Caco-2 (cell line): Measurements from ENCODE around the gene ARPC4. TPM values are rescaled to one million over a fixed set of nuclear protein-coding genes. Genes with fewer than 3 reads are reported as not detected.

Experiments
- BruUV-seq: library from RNA; stranded (reverse); fragments of 400-500 nt; replicated peaks from 2 replicates; lab custom pipeline; 2021; lab: Mats Ljungman, UMichigan
- CTCF ChIA-PET: fragments of 300-600 bp; sonication (Branson Sonifier 250); formaldehyde crosslinking; loops from one replicate; lab custom pipeline; 2022; ENCODE audit warnings: antibody characterized with exemption; lab: Charles Lee
- POLR2A ChIA-PET: fragments of 300-600 bp; sonication (Branson Sonifier 250); formaldehyde crosslinking; loops from one replicate; lab custom pipeline; 2022; ENCODE audit warnings: antibody characterized with exemption; lab: Charles Lee
- DNase-seq, 2 experiments: peaks; one replicate each; pipeline versions ENCODE4 v3.0.0 to v3.0.0-alpha.2; 2020 to 2022
- H3K27me3 ChIP-seq: replicated peaks from 2 replicates; pipeline ENCODE4 v1.6.0; 2011; ENCODE audit warnings: low read length; ENCODE audit not compliant: control insufficient read depth, insufficient read depth
- H3K36me3 ChIP-seq: 2 replicates; pipeline ENCODE4 v1.5.1; 2011; ENCODE audit warnings: low read length; ENCODE audit not compliant: control insufficient read depth, insufficient read depth
- H3K4me1 ChIP-seq: fragments of 250-450 bp; sonication (Bioruptor Pico); 2 replicates; pipeline ENCODE4 v1.5.1; 2020; ENCODE audit warnings: mild to moderate bottlenecking
- H3K4me3 ChIP-seq: 2 replicates; pipeline ENCODE4 v1.5.1; 2011; ENCODE audit warnings: low read depth, mild to moderate bottlenecking, control low read depth, low read length
- H3K9me3 ChIP-seq: fragments of 250-450 bp; sonication (Bioruptor Pico); 2 replicates; pipeline ENCODE4 v1.5.1; 2020; ENCODE audit warnings: mild to moderate bottlenecking, moderate library complexity
- H3K27ac Mint-ChIP-seq: one replicate; pipeline ENCODE4 v1.8.0; 2022; ENCODE audit warnings: mixed read lengths; ENCODE audit not compliant: unreplicated experiment
- H3K27me3 Mint-ChIP-seq: one replicate; pipeline ENCODE4 v1.8.0; 2022; ENCODE audit warnings: mixed read lengths; ENCODE audit not compliant: insufficient read depth, unreplicated experiment
- H3K36me3 Mint-ChIP-seq: one replicate; pipeline ENCODE4 v1.8.0; 2022; ENCODE audit warnings: mild to moderate bottlenecking, mixed read lengths; ENCODE audit not compliant: insufficient read depth, unreplicated experiment
- H3K4me1 Mint-ChIP-seq: one replicate; pipeline ENCODE4 v1.8.0; 2022; ENCODE audit warnings: low read depth, mixed read lengths; ENCODE audit not compliant: unreplicated experiment
- H3K4me3 Mint-ChIP-seq: one replicate; pipeline ENCODE4 v1.8.0; 2022; ENCODE audit warnings: mild to moderate bottlenecking, moderate library complexity, mixed read lengths; ENCODE audit not compliant: unreplicated experiment
- H3K9me3 Mint-ChIP-seq: one replicate; pipeline ENCODE4 v1.8.0; 2022; ENCODE audit warnings: mixed read lengths; ENCODE audit not compliant: unreplicated experiment
- intact Hi-C: fragments of 100-400 bp; cut with micrococcal nuclease; formaldehyde crosslinking; loops from one replicate; pipeline ENCODE4 v1.10.0; 2022; ENCODE audit not compliant: unreplicated experiment
- total RNA-seq: library from RNA; stranded (reverse); gene quantifications from 2 replicates; pipeline ENCODE4 v1.2.3, GENCODE V29; 2022
- TF ChIP-seq, protein P1 (sequence below), 2 experiments: fragments of 200-600 bp in 1 of 2; IDR thresholded peaks; 1 replicate in 1 of 2; 2 replicates in 1 of 2; pipeline versions ENCODE4 v1.5.1 to v1.8.0; 2011 to 2022; ENCODE audit warnings: antibody characterized with exemption in 1 of 2, control low read depth in 1 of 2, inconsistent platforms in 1 of 2, low read depth in 1 of 2, low read length in 1 of 2, mild to moderate bottlenecking in 1 of 2, moderate library complexity in 1 of 2; ENCODE audit not compliant: insufficient read depth in 1 of 2, severe bottlenecking in 1 of 2, unreplicated experiment in 1 of 2

Gene ARPC4
- total RNA-seq, 1 experiment from 2014 or later: 158 TPM

DNA sequence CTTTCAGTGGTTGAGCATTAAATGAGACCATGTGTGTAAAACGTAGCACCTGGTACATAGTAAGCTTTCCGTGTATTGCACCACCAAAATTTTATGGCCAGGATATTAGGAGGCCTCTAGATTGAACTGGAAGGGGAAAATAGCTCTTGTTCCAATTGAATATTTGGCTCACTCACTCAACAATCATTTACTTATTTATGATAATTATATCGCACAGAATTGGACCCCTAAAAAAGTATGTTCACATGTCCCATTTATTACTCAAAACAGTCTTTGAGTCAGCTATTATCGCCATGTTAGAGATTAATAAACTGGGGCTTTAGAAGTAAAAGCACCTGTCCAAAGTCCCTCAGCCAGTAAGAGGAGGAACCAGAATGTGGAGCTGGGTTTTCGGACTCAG lies 12.1 kb downstream of the ARPC4 start:
- TF ChIP-seq, protein P1, sequence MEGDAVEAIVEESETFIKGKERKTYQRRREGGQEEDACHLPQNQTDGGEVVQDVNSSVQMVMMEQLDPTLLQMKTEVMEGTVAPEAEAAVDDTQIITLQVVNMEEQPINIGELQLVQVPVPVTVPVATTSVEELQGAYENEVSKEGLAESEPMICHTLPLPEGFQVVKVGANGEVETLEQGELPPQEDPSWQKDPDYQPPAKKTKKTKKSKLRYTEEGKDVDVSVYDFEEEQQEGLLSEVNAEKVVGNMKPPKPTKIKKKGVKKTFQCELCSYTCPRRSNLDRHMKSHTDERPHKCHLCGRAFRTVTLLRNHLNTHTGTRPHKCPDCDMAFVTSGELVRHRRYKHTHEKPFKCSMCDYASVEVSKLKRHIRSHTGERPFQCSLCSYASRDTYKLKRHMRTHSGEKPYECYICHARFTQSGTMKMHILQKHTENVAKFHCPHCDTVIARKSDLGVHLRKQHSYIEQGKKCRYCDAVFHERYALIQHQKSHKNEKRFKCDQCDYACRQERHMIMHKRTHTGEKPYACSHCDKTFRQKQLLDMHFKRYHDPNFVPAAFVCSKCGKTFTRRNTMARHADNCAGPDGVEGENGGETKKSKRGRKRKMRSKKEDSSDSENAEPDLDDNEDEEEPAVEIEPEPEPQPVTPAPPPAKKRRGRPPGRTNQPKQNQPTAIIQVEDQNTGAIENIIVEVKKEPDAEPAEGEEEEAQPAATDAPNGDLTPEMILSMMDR (IDR thresholded peaks at IDR 0.05; ENCODE audit: insufficient read depth in 1 of 2, low read depth in 1 of 2, low read length in 1 of 2, severe bottlenecking in 1 of 2, unreplicated experiment in 1 of 2): no peak
- peaks cover 87% of the 10 kb centered on the region for H3K36me3 Mint-ChIP-seq
- CTCF ChIA-PET: interaction anchor here (0.6 kb wide), 1 partner anchor 22 kb away, joined by 4 read pairs; no protein-coding TSS in a partner anchor
- peaks cover 2% of the 10 kb centered on the region for H3K36me3 ChIP-seq
- DNase-seq: no peak
- no peaks in the 10 kb centered on the region for H3K27me3 ChIP-seq
- no peak overlapping the region for H3K4me3 Mint-ChIP-seq
- H3K4me3 ChIP-seq: no peak overlapping the region
- intact Hi-C loops: no loop called here
- no peaks in the 10 kb centered on the region for H3K27me3 Mint-ChIP-seq
- no peaks in the 10 kb centered on the region for H3K9me3 Mint-ChIP-seq
- H3K27ac Mint-ChIP-seq: no peak overlapping the region
- BruUV-seq: no TSS peak
- POLR2A ChIA-PET: interaction anchor here (0.6 kb wide), 1 partner anchor 301 kb away, joined by 6 read pairs; no protein-coding TSS in a partner anchor
- peaks cover 12% of the 10 kb centered on the region for H3K4me1 ChIP-seq
- peaks cover 6% of the 10 kb centered on the region for H3K4me1 Mint-ChIP-seq
- H3K9me3 ChIP-seq: no peaks in the 10 kb centered on the region

DNA sequence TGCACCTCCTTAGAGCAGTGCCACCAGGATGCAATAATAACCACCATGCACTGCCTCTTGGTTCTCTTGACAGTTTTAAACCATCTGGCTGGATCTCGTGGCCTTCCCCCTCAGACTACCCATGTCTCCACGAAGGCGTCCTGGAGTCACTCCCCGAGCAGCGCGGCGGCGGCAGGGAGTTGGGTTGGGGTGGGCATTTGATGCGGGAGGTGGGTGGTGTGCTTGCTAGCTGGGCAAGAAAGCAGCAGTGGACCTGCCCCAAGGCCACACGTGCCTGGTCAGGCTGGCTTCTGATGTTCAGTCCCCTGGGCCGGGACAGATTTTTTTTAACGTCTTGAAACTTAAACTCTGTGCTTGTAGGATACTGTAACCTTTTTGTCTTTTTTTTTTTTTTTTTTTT lies 13.3 kb downstream of the ARPC4 start:
- BruUV-seq: no TSS peak
- DNase-seq: no peak
- Mint-ChIP-seq H3K9me3 (no peaks in the 10 kb centered on the region), H3K36me3 (peaks cover 86% of the 10 kb centered on the region), H3K27me3 (no peaks in the 10 kb centered on the region), H3K27ac (no peak overlapping the region), H3K4me3 (no peak overlapping the region), H3K4me1 (peaks cover 6% of the 10 kb centered on the region)
- Histone ChIP-seq H3K4me1 (peaks cover 12% of the 10 kb centered on the region), H3K36me3 (peaks cover 2% of the 10 kb centered on the region), H3K4me3 (no peak overlapping the region), H3K27me3 (no peaks in the 10 kb centered on the region), H3K9me3 (no peaks in the 10 kb centered on the region)
- intact Hi-C loops: no loop called here
- POLR2A ChIA-PET: no interaction called here
- CTCF ChIA-PET: no interaction called here
- TF ChIP-seq, protein P1 (IDR thresholded peaks at IDR 0.05; ENCODE audit: insufficient read depth in 1 of 2, low read depth in 1 of 2, low read length in 1 of 2, severe bottlenecking in 1 of 2, unreplicated experiment in 1 of 2): no peak

DNA sequence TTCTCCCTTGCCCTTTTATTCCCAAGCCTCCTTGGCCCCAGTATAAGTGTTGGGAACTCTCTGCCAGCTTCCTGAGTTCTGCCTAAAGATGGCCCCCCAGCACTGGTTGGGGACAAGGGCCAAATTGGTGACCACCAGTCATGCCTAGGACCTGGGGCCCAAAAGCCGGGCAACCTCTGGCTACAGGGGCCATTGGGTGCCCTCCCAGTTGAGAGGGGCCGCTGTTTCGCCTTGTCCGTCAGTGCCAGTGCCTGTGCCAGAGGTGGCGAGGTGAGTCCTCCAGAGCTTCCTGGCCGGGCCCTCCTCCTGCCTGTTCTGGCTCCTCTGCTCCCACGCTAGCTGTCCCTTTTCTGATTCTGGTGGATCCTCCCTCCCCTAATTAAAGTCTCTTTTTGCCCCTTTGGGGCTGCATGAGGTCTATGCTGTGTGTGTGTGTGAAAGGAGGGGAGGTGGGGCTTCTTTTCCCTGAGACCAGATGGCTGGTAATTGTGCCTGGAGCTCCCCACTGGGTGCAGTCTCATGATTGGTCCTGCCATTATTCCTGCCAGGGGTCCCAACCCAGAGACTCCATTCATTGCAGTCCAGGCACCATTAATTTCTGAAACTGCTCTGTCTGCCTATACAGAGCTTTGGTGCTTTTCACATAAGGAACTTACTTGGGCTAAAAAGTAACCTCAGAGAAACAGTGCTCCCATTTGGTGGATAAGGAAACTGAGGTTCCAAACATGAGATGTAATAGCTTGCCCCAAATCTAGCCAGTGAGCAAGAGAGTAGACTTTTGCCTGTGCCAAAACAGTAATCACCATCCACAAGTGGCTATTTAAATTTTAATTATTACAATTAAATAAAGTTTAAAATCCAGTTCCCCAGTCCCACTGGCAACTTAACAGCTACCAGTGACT lies 14.1 kb downstream of the ARPC4 start:
- CTCF ChIA-PET: no interaction called here
- Histone ChIP-seq H3K27me3 (no peaks in the 10 kb centered on the region), H3K36me3 (no peaks in the 10 kb centered on the region; the same call in 1 of the 2 replicates), H3K9me3 (no peaks in the 10 kb centered on the region), H3K4me1 (peaks cover 12% of the 10 kb centered on the region), H3K4me3 (no peak overlapping the region)
- H3K27ac Mint-ChIP-seq: no peak overlapping the region
- peaks cover 78% of the 10 kb centered on the region for H3K36me3 Mint-ChIP-seq
- no peaks in the 10 kb centered on the region for H3K9me3 Mint-ChIP-seq
- TF ChIP-seq, protein P1 (IDR thresholded peaks at IDR 0.05; ENCODE audit: insufficient read depth in 1 of 2, low read depth in 1 of 2, low read length in 1 of 2, severe bottlenecking in 1 of 2, unreplicated experiment in 1 of 2): no peak
- no peaks in the 10 kb centered on the region for H3K27me3 Mint-ChIP-seq
- no peak overlapping the region for H3K4me3 Mint-ChIP-seq
- intact Hi-C loops: no loop called here
- POLR2A ChIA-PET: interaction anchor here (1.1 kb wide), 1 partner anchor 14 kb away, joined by 3 read pairs; the partner anchor contains the start of gene ARPC4
- peaks cover 6% of the 10 kb centered on the region for H3K4me1 Mint-ChIP-seq
- DNase-seq: no peak
- no TSS peak for BruUV-seq
